OCI-LY7 (cell line): ENCODE results near the gene DFFB. TPM values are rescaled to one million over a fixed set of nuclear protein-coding genes. Genes with fewer than 3 reads are reported as not detected.

ENCODE experiments used
- BruUV-seq: library from RNA; stranded (reverse); fragments of 400-500 nt; replicated peaks from 2 replicates; lab custom pipeline; 2021; lab: Mats Ljungman, UMichigan
- CTCF ChIA-PET: fragments of 300-600 bp; sonication (Branson Sonifier 250); formaldehyde crosslinking; loops from one replicate; lab custom pipeline; 2022; ENCODE audit warnings: antibody characterized with exemption; ENCODE audit not compliant: unreplicated experiment; lab: Charles Lee
- POLR2A ChIA-PET: fragments of 300-600 bp; sonication (Branson Sonifier 250); formaldehyde crosslinking; loops from one replicate; lab custom pipeline; 2022; ENCODE audit warnings: antibody characterized with exemption; lab: Charles Lee
- DNase-seq: peaks from one replicate; pipeline ENCODE4 v3.0.0-alpha.2; 2015; ENCODE audit warnings: low spot score
- H2AFZ ChIP-seq: fragments of 200-600 bp; sonication (generic), shearing (Covaris generic); 2 replicates; pipeline ENCODE4 v1.6.1; 2014; ENCODE audit warnings: mild to moderate bottlenecking, antibody characterized with exemption, low read length, moderate library complexity
- H3K27ac ChIP-seq: fragments of 200-600 bp; sonication (generic); 2 replicates; pipeline ENCODE4 v1.5.1; 2014; ENCODE audit warnings: mixed run types, low read depth, mild to moderate bottlenecking, moderate library complexity, low read length, inconsistent platforms; ENCODE audit not compliant: poor library complexity, severe bottlenecking
- H3K36me3 ChIP-seq: fragments of 200-600 bp; sonication (generic); 2 replicates; pipeline ENCODE4 v1.6.1; 2014; ENCODE audit warnings: mild to moderate bottlenecking, antibody characterized with exemption, low read length, moderate library complexity, mixed read lengths; ENCODE audit not compliant: insufficient read depth
- H3K4me1 ChIP-seq: fragments of 200-600 bp; sonication (generic); 2 replicates; pipeline ENCODE4 v1.5.1; 2014; ENCODE audit warnings: mild to moderate bottlenecking, low read length; ENCODE audit not compliant: insufficient read depth, poor library complexity, severe bottlenecking
- H3K4me2 ChIP-seq: fragments of 200-600 bp; sonication (generic); 2 replicates; pipeline ENCODE4 v1.6.1; 2014; ENCODE audit warnings: mild to moderate bottlenecking, low read length
- H3K4me3 ChIP-seq: fragments of 200-600 bp; sonication (generic); 2 replicates; pipeline ENCODE4 v1.5.1; 2014; ENCODE audit warnings: mild to moderate bottlenecking, low read depth, low read length; ENCODE audit not compliant: poor library complexity, severe bottlenecking
- H3K79me2 ChIP-seq: fragments of 200-600 bp; sonication (generic); 2 replicates; pipeline ENCODE4 v1.6.1; 2016; ENCODE audit warnings: low read depth, mild to moderate bottlenecking, low read length, moderate library complexity, mixed read lengths; ENCODE audit not compliant: insufficient read depth
- H3K9me2 ChIP-seq: fragments of 200-600 bp; sonication (generic); 2 replicates; pipeline ENCODE4 v1.6.1; 2016; ENCODE audit warnings: mild to moderate bottlenecking, low read length, mixed read lengths; ENCODE audit not compliant: insufficient read depth
- H3K9me3 ChIP-seq: fragments of 200-600 bp; sonication (generic); 2 replicates; pipeline ENCODE4 v1.6.1; 2014; ENCODE audit warnings: mild to moderate bottlenecking, mixed run types, low read length, mixed read lengths
- H4K20me1 ChIP-seq: fragments of 200-600 bp; sonication (generic); 2 replicates; pipeline ENCODE4 v1.6.1; 2014; ENCODE audit warnings: mild to moderate bottlenecking, antibody characterized with exemption, low read length, moderate library complexity, mixed read lengths; ENCODE audit not compliant: insufficient read depth
- EZH2phosphoT487 ChIP-seq: fragments of 200-600 bp; sonication (generic); IDR thresholded peaks from 2 replicates; pipeline ENCODE4 v1.6.1; 2018; ENCODE audit warnings: low read depth, borderline replicate concordance, mild to moderate bottlenecking, mixed run types, antibody characterized with exemption, low read length, moderate library complexity, mixed read lengths
- intact Hi-C: fragments of 100-400 bp; cut with micrococcal nuclease; formaldehyde crosslinking; loops from one replicate; pipeline ENCODE4 v1.10.0; 2022; ENCODE audit not compliant: unreplicated experiment
- total RNA-seq, 2 experiments: library from RNA; depleted of rRNA in 1 of 2; stranded (reverse); fragments of >200 nt in 1 of 2; shearing (Covaris generic) in 1 of 2; gene quantifications; 2 replicates each; pipeline ENCODE4 v1.2.3, GENCODE V29; 2014 to 2022
- TF ChIP-seq, protein P1 (sequence below): fragments of 200-600 bp; sonication (generic); conservative IDR thresholded peaks from 2 replicates; pipeline ENCODE4 v1.5.1; 2014; ENCODE audit warnings: mild to moderate bottlenecking, antibody characterized with exemption, low read length, moderate library complexity, mixed read lengths

The DFFB gene
- total RNA-seq, 2 experiments from 2014 or later: 15.2 to 17.9 TPM

DNA sequence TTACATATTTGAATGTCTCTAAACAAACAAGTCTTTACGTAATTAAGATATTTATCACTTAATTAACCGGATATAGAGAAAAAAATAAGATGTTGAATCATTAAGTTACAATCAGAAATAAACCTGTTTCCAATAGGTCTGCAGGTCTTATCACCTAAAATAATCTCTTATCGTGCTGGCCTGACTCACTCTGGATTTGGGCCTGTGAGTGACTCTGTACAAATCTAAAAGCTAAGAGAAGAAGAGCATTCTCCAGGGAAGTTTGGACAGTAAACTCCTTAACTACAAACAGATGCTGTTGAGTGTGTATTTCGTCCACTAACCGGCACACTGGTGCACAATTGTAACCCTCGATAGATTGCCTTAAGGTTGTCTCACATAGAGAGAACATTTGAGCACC lies 25.6 kb upstream of the DFFB start:
- no peak for DNase-seq
- Histone ChIP-seq H3K27ac (no peak overlapping the region), H3K9me2 (no peaks in the 10 kb centered on the region), H3K79me2 (no peaks in the 10 kb centered on the region), H3K4me1 (no peaks in the 10 kb centered on the region), H3K9me3 (no peaks in the 10 kb centered on the region), H3K36me3 (peaks cover 92% of the 10 kb centered on the region), H3K4me3 (no peak overlapping the region), H4K20me1 (no peaks in the 10 kb centered on the region), H2AFZ (no peak overlapping the region), H3K4me2 (no peak overlapping the region)
- TF ChIP-seq, protein P1, sequence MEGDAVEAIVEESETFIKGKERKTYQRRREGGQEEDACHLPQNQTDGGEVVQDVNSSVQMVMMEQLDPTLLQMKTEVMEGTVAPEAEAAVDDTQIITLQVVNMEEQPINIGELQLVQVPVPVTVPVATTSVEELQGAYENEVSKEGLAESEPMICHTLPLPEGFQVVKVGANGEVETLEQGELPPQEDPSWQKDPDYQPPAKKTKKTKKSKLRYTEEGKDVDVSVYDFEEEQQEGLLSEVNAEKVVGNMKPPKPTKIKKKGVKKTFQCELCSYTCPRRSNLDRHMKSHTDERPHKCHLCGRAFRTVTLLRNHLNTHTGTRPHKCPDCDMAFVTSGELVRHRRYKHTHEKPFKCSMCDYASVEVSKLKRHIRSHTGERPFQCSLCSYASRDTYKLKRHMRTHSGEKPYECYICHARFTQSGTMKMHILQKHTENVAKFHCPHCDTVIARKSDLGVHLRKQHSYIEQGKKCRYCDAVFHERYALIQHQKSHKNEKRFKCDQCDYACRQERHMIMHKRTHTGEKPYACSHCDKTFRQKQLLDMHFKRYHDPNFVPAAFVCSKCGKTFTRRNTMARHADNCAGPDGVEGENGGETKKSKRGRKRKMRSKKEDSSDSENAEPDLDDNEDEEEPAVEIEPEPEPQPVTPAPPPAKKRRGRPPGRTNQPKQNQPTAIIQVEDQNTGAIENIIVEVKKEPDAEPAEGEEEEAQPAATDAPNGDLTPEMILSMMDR: no peak
- BruUV-seq: no TSS peak
- ChIA-PET POLR2A (no interaction called here), CTCF (no interaction called here)
- intact Hi-C loops: no loop called here

DNA sequence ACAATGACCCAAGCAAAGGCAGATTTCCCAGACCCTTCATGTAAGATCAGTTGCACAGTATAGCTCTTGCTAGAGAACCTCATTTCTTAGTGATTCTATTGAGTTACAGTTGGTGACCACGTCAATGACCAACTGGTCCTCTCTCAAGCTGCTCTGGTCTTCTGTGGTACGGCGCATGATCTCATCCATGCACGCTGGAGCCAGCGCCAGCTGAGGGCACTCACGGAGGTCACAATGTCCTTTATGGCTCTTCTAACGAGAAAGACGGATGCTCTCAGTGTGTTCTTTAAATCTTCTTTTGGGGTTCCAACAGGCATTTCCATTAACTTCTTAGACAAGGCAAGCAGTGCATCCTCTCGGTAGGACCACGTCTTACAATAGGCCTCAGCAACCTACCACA lies 22.6 kb upstream of the DFFB start:
- no peak overlapping the region for H3K27ac ChIP-seq
- H3K9me2 ChIP-seq: no peaks in the 10 kb centered on the region
- POLR2A ChIA-PET: no interaction called here
- BruUV-seq: no TSS peak
- H3K9me3 ChIP-seq: peaks cover 12% of the 10 kb centered on the region; the same call in 1 of the 2 replicates
- no peak overlapping the region for H3K4me2 ChIP-seq
- intact Hi-C loops: no loop called here
- CTCF ChIA-PET: no interaction called here
- H3K4me1 ChIP-seq: no peaks in the 10 kb centered on the region
- H3K79me2 ChIP-seq: no peaks in the 10 kb centered on the region
- TF ChIP-seq, protein P1: no peak
- no peak for TF ChIP-seq EZH2phosphoT487
- H3K36me3 ChIP-seq: peaks cover 95% of the 10 kb centered on the region
- H3K4me3 ChIP-seq: no peak overlapping the region
- no peak for DNase-seq
- no peak overlapping the region for H2AFZ ChIP-seq
- no peaks in the 10 kb centered on the region for H4K20me1 ChIP-seq

DNA sequence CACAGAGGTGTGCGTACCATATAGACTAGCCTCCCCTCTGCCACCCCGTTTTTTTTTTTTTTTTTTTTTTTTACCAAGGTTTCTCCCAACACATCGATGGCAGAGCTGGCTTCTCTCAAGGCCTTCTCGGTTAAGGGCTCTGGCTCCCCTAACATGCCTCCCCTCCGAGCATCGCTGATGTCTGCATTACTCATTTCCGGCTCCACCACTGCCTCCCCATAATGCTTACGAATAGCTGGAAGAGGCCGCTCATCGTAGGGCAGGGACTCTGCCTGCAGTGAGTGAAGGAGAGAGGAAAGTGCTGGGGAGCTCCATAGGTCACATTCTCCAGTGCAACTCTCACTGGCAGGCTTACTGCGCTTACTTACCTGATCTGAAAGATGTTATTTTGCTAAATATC lies 20.9 kb upstream of the DFFB start:
- Histone ChIP-seq H3K36me3 (peaks cover 93% of the 10 kb centered on the region), H3K27ac (no peak overlapping the region), H4K20me1 (no peaks in the 10 kb centered on the region), H2AFZ (no peak overlapping the region), H3K9me3 (peaks cover 12% of the 10 kb centered on the region; the same call in 1 of the 2 replicates), H3K9me2 (no peaks in the 10 kb centered on the region), H3K79me2 (no peaks in the 10 kb centered on the region), H3K4me2 (no peak overlapping the region), H3K4me3 (no peak overlapping the region), H3K4me1 (no peaks in the 10 kb centered on the region)
- ChIA-PET POLR2A (interaction anchor here (0.6 to 0.7 kb wide), 3 partner anchors 9 to 1254 kb away, joined by 3 to 6 read pairs (median 4); no protein-coding TSS in a partner anchor), CTCF (no interaction called here)
- BruUV-seq: no TSS peak
- intact Hi-C loops: no loop called here
- no peak for DNase-seq
- TF ChIP-seq, protein P1: no peak
- TF ChIP-seq EZH2phosphoT487: no peak
